Caco-2 (cell line): Measurements from ENCODE around the gene ARFGAP1. TPM values are rescaled to one million over a fixed set of nuclear protein-coding genes. Genes with fewer than 3 reads are reported as not detected.

Experiments
- BruUV-seq: library from RNA; stranded (reverse); fragments of 400-500 nt; replicated peaks from 2 replicates; lab custom pipeline; 2021; lab: Mats Ljungman, UMichigan
- CTCF ChIA-PET: fragments of 300-600 bp; sonication (Branson Sonifier 250); formaldehyde crosslinking; loops from one replicate; lab custom pipeline; 2022; ENCODE audit warnings: antibody characterized with exemption; lab: Charles Lee
- POLR2A ChIA-PET: fragments of 300-600 bp; sonication (Branson Sonifier 250); formaldehyde crosslinking; loops from one replicate; lab custom pipeline; 2022; ENCODE audit warnings: antibody characterized with exemption; lab: Charles Lee
- DNase-seq, 2 experiments: peaks; one replicate each; pipeline versions ENCODE4 v3.0.0 to v3.0.0-alpha.2; 2020 to 2022
- H3K27me3 ChIP-seq: replicated peaks from 2 replicates; pipeline ENCODE4 v1.6.0; 2011; ENCODE audit warnings: low read length; ENCODE audit not compliant: control insufficient read depth, insufficient read depth
- H3K36me3 ChIP-seq: 2 replicates; pipeline ENCODE4 v1.5.1; 2011; ENCODE audit warnings: low read length; ENCODE audit not compliant: control insufficient read depth, insufficient read depth
- H3K4me1 ChIP-seq: fragments of 250-450 bp; sonication (Bioruptor Pico); 2 replicates; pipeline ENCODE4 v1.5.1; 2020; ENCODE audit warnings: mild to moderate bottlenecking
- H3K4me3 ChIP-seq: 2 replicates; pipeline ENCODE4 v1.5.1; 2011; ENCODE audit warnings: low read depth, mild to moderate bottlenecking, control low read depth, low read length
- H3K9me3 ChIP-seq: fragments of 250-450 bp; sonication (Bioruptor Pico); 2 replicates; pipeline ENCODE4 v1.5.1; 2020; ENCODE audit warnings: mild to moderate bottlenecking, moderate library complexity
- H3K27ac Mint-ChIP-seq: one replicate; pipeline ENCODE4 v1.8.0; 2022; ENCODE audit warnings: mixed read lengths; ENCODE audit not compliant: unreplicated experiment
- H3K27me3 Mint-ChIP-seq: one replicate; pipeline ENCODE4 v1.8.0; 2022; ENCODE audit warnings: mixed read lengths; ENCODE audit not compliant: insufficient read depth, unreplicated experiment
- H3K36me3 Mint-ChIP-seq: one replicate; pipeline ENCODE4 v1.8.0; 2022; ENCODE audit warnings: mild to moderate bottlenecking, mixed read lengths; ENCODE audit not compliant: insufficient read depth, unreplicated experiment
- H3K4me1 Mint-ChIP-seq: one replicate; pipeline ENCODE4 v1.8.0; 2022; ENCODE audit warnings: low read depth, mixed read lengths; ENCODE audit not compliant: unreplicated experiment
- H3K4me3 Mint-ChIP-seq: one replicate; pipeline ENCODE4 v1.8.0; 2022; ENCODE audit warnings: mild to moderate bottlenecking, moderate library complexity, mixed read lengths; ENCODE audit not compliant: unreplicated experiment
- H3K9me3 Mint-ChIP-seq: one replicate; pipeline ENCODE4 v1.8.0; 2022; ENCODE audit warnings: mixed read lengths; ENCODE audit not compliant: unreplicated experiment
- CTCF ChIP-seq, 2 experiments: fragments of 200-600 bp in 1 of 2; IDR thresholded peaks; 1 replicate in 1 of 2; 2 replicates in 1 of 2; pipeline versions ENCODE4 v1.5.1 to v1.8.0; 2011 to 2022; ENCODE audit warnings: antibody characterized with exemption in 1 of 2, control low read depth in 1 of 2, inconsistent platforms in 1 of 2, low read depth in 1 of 2, low read length in 1 of 2, mild to moderate bottlenecking in 1 of 2, moderate library complexity in 1 of 2; ENCODE audit not compliant: insufficient read depth in 1 of 2, severe bottlenecking in 1 of 2, unreplicated experiment in 1 of 2
- intact Hi-C: fragments of 100-400 bp; cut with micrococcal nuclease; formaldehyde crosslinking; loops from one replicate; pipeline ENCODE4 v1.10.0; 2022; ENCODE audit not compliant: unreplicated experiment
- total RNA-seq: library from RNA; stranded (reverse); gene quantifications from 2 replicates; pipeline ENCODE4 v1.2.3, GENCODE V29; 2022

ARFGAP1 gene
- total RNA-seq, 1 experiment from 2014 or later, result 275 TPM

DNA sequence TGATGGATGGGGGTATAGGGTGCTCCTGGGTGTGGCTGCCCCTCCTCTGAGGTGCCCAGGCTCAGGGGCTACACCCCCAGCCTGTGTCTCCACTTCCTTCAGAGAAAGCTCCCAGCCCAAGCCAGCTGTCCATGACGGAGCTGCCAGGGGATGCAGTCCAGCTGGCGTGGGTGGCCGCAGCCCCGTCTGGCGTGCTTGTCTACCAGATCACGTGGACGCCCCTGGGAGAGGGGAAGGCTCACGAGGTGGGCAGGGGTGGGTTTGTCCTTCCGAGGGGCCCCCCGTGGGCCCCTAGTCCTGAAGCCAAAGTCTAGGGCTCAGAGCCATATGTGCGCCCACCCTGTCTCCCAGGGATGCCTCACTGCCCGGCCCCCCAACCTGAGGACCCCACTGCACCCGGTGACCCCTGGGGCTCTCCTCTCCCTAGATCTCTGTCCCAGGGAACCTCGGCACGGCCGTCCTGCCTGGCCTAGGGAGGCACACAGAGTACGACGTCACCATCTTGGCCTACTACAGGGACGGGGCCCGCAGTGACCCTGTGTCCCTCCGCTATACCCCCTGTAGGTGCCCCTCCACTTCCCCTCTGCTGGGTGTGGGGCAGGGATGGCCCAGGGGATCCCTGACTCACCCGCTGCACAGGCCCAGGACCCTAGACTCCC, 40.2 kb downstream of the ARFGAP1 start:
- no peaks in the 10 kb centered on the region for H3K4me1 Mint-ChIP-seq
- no peaks in the 10 kb centered on the region for H3K36me3 Mint-ChIP-seq
- no peaks in the 10 kb centered on the region for H3K9me3 ChIP-seq
- no peak for DNase-seq
- no peak overlapping the region for H3K4me3 ChIP-seq
- intact Hi-C loops, result no loop called here
- peaks cover 1% of the 10 kb centered on the region; the same call in 1 of the 2 replicates for H3K27me3 ChIP-seq
- no TSS peak for BruUV-seq
- no peak overlapping the region for H3K27ac Mint-ChIP-seq
- ChIA-PET CTCF (interaction anchor here (0.6 to 2.8 kb wide), 3 partner anchors 65 to 90 kb away, joined by 3 to 12 read pairs (median 3); no protein-coding TSS in a partner anchor), POLR2A (no interaction called here)
- TF ChIP-seq CTCF (IDR thresholded peaks at IDR 0.05; ENCODE audit: insufficient read depth in 1 of 2, low read depth in 1 of 2, low read length in 1 of 2, severe bottlenecking in 1 of 2, unreplicated experiment in 1 of 2), result no peak
- H3K36me3 ChIP-seq, result no peaks in the 10 kb centered on the region
- peaks cover 3% of the 10 kb centered on the region for H3K27me3 Mint-ChIP-seq
- H3K4me3 Mint-ChIP-seq, result no peak overlapping the region
- no peaks in the 10 kb centered on the region for H3K4me1 ChIP-seq
- H3K9me3 Mint-ChIP-seq, result no peaks in the 10 kb centered on the region

DNA sequence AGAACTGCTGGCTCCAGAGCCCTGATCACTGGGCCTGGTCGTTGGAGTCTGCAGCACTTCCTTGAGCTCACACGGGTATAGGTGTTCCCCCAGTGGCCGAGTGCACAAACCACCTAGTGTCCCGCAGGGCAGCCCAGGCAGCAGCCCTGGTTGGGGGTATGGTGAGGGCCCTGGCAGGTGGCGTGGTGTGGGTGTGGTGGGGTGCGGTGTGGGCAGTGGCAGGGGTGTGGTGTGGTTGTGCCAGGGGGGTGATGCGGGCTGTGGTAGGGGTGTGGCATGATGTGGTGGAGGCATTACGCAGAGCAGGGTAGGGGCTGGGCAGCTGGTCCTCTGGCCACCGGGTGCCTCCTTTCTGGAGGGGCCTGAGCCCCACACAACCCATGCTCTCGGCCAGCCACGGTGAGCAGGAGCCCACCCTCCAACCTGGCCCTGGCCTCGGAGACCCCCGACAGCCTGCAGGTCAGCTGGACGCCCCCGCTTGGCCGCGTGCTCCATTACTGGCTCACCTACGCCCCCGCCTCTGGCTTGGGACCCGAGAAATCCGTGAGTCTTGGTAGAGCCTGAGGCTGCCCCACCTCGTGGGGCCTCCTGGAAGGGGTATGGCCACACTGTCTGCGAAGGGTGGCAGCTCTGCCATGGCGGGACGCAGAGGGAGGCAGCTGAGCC, 40.9 kb downstream of the ARFGAP1 start:
- H3K9me3 ChIP-seq, result no peaks in the 10 kb centered on the region
- no peaks in the 10 kb centered on the region for H3K4me1 Mint-ChIP-seq
- POLR2A ChIA-PET, result no interaction called here
- no peak overlapping the region for H3K4me3 ChIP-seq
- no peaks in the 10 kb centered on the region for H3K4me1 ChIP-seq
- H3K9me3 Mint-ChIP-seq, result no peaks in the 10 kb centered on the region
- DNase-seq, result no peak
- BruUV-seq, result no TSS peak
- H3K36me3 ChIP-seq, result no peaks in the 10 kb centered on the region
- intact Hi-C loops, result no loop called here
- H3K4me3 Mint-ChIP-seq, result no peak overlapping the region
- peaks cover 1% of the 10 kb centered on the region; the same call in 1 of the 2 replicates for H3K27me3 ChIP-seq
- no peaks in the 10 kb centered on the region for H3K36me3 Mint-ChIP-seq
- peaks cover 3% of the 10 kb centered on the region for H3K27me3 Mint-ChIP-seq
- CTCF ChIA-PET, result interaction anchor here (0.5 to 2.8 kb wide), 3 partner anchors 69 to 207 kb away, joined by 3 to 12 read pairs (median 3); no protein-coding TSS in a partner anchor
- H3K27ac Mint-ChIP-seq, result no peak overlapping the region
- TF ChIP-seq CTCF (IDR thresholded peaks at IDR 0.05; ENCODE audit: insufficient read depth in 1 of 2, low read depth in 1 of 2, low read length in 1 of 2, severe bottlenecking in 1 of 2, unreplicated experiment in 1 of 2), result no peak

GRCh38 chr20:63314015-63314471, 41.4 kb downstream of the ARFGAP1 start:
- no peaks in the 10 kb centered on the region for H3K36me3 Mint-ChIP-seq
- H3K4me1 Mint-ChIP-seq, result no peaks in the 10 kb centered on the region

More at GRCh38 chr20:63314015-63314471, 41.4 kb downstream of the ARFGAP1 start:
- Mint-ChIP-seq H3K27me3 (peaks cover 3% of the 10 kb centered on the region), H3K4me3 (no peak overlapping the region), H3K27ac (no peak overlapping the region), H3K9me3 (no peaks in the 10 kb centered on the region)
- H3K4me3 ChIP-seq, result no peak overlapping the region
- H3K9me3 ChIP-seq, result no peaks in the 10 kb centered on the region
- CTCF ChIA-PET, result interaction anchor here (0.6 to 2.8 kb wide), 2 partner anchors 12 to 68 kb away, joined by 7 to 12 read pairs; no protein-coding TSS in a partner anchor
- H3K27me3 ChIP-seq, result peaks cover 1% of the 10 kb centered on the region; the same call in 1 of the 2 replicates
- no TSS peak for BruUV-seq
- H3K36me3 ChIP-seq, result no peaks in the 10 kb centered on the region
- intact Hi-C loops, result no loop called here
- no peaks in the 10 kb centered on the region for H3K4me1 ChIP-seq
- POLR2A ChIA-PET, result no interaction called here
- no peak for TF ChIP-seq CTCF (IDR thresholded peaks at IDR 0.05; ENCODE audit: insufficient read depth in 1 of 2, low read depth in 1 of 2, low read length in 1 of 2, severe bottlenecking in 1 of 2, unreplicated experiment in 1 of 2)
- DNase-seq, result no peak
